HG03095 (cell line): ENCODE measurements around the gene NKX2-2.

Experiments
- ATAC-seq: cut with Tn5 transposase; IDR thresholded peaks from one replicate; pipeline ENCODE4 v1.9.1; 2021; ENCODE audit warnings: moderate library complexity; ENCODE audit not compliant: unreplicated experiment

The NKX2-2 gene

DNA sequence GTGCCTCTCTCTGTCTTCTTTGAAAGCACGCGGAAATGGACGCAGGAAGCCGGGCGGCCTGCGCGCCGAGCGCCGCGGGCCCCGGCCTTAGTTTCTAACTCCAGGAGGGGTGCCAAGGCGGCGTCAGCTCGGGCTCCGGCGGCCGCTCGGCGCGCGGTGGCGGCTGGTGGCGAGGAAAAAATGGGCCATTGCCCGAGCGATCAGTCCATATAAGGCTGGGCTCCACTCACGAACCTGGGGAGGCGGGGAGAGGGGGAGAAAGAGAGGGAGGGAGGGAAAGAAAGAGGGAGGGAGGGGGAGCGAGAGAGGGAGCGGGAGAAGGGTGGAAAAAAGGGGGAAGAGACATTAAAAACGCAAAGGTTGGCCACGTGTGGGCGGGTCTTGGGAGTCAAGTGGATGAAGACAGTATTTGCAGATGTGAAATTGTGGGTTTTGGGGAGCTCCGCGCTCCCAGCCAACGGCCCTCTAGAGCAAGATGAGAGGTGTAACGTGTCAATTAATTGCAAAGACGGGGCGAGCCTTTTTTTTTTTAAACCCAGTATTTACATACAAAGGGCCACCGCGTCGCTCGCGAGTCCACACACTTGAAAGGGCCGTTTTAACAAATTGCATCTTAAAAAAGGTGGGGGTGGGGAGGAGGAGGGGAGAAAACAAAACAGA is at the start of gene NKX2-2:
Gene NKX2-2, minus strand, starts transcription at position 184 of the 660 bp plus-strand sequence. CDS start 395 bp downstream, outside the sequence.
- ATAC-seq: no peak

DNA sequence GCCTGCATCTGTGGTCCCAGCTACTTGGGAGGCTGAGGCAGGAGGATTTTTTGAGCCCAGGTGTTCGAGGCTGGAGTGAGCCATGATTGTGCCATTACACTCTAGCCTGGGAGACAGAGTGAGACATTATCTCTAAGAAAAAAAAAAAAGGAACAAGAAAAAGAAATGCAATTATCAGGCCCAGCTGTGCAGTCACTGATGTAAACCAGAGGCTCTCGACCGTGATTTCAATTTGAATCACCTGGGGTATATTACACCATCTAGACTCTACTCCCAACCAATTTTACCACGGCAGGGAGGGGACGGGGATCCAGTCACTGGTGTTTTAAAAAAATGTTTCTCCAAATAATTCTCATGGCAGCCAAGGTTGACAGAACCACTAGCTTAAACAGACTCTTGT is 48.8 kb upstream of the NKX2-2 start:
- ATAC-seq: no peak

DNA sequence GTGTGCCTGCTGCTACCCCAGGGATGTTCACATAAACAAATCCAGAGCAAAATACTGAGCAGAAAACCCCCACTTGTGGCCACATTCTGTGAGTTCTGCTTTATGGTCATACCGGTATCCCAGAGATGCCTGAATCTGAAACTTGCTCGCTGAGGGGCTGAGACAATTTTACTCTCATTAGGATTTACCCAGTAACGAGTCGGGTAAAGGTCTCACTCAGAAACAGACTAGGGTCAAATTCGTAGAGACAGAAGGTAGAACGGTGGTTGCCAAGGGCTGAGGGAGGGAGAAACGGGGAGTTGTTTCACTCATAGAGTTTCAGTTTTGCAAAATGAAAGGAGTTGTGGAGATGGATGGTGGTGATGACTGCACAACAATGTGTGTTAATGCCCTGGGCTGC is 45.4 kb upstream of the NKX2-2 start:
- ATAC-seq: peak; percentile 62

- no peak for ATAC-seq
Observed at GRCh38 chr20:21557241-21558020, 43.6 kb upstream of the NKX2-2 start.

DNA sequence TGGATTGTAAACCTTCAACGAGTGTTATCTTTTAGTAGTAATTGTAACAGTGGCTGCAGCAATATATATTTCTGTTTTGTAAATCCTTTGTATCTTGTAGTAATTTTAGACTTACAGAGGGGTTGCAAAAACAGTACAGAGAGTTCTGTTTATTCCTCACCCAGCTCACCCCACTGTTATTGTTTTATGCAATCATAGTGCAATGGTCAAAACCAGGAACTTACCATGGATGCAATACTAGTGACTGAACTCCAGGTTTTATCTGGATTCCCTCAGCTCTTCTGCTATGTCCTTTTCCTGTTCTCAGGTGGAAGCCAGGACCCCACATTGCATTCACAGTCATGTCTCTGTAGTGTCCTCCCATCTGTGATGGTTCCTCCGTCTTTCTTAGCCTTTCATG is 42.5 kb upstream of the NKX2-2 start:
- no peak for ATAC-seq

DNA sequence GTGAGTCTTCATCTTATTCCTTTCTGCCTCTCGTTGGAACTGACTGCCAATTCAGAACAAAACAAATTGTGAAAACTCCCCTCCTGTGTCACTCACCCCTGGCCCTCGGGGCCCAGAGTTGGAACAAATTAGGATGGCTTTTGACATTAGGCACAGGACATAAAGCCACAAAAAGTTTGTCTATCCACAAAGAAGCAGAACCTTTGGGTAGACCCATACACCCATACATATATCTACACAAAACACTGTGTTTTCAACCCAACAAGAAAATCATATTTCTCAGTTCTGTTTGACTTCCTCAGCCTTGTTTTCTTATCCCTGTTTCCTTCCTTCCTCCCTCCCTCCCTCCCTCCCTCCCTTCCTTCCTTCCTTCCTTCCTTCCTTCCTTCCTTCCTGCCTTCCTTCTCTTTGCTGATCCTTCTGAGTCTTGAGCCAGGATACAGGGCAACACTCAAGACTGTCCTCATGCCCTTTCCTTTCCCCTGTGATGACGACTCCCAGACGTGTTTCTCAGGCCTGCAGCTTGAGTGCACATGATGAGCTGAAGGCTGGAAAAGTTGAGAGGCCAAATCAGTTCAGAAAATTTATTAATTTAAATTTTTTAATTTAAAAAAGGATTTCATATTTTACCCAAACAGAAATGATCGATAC is 41.7 kb upstream of the NKX2-2 start:
- ATAC-seq: no peak

- no peak for ATAC-seq
Observed at GRCh38 chr20:21554985-21555384, 41.1 kb upstream of the NKX2-2 start.

GRCh38 chr20:21554376-21554890 is 40.6 kb upstream of the NKX2-2 start:
- no peak for ATAC-seq

DNA sequence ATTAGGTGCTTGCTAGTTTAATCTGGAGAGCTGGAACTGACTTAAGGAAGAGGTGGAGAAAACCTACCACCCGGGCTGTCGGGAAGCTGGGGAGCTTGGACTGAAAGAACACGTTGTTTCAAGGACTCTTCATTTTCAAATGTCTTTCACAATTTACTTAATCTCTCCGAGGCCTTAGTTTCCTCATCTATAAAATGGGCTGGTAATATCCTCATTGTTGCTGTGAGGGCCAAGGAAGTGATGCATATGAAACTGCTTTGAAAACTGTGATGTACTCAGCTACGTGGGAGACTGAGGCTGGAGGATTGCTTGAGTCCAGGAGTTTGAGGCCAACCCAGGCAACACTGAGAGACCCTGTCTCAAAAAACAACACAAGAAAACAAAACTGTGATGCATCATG is 36.7 kb upstream of the NKX2-2 start:
- no peak for ATAC-seq

DNA sequence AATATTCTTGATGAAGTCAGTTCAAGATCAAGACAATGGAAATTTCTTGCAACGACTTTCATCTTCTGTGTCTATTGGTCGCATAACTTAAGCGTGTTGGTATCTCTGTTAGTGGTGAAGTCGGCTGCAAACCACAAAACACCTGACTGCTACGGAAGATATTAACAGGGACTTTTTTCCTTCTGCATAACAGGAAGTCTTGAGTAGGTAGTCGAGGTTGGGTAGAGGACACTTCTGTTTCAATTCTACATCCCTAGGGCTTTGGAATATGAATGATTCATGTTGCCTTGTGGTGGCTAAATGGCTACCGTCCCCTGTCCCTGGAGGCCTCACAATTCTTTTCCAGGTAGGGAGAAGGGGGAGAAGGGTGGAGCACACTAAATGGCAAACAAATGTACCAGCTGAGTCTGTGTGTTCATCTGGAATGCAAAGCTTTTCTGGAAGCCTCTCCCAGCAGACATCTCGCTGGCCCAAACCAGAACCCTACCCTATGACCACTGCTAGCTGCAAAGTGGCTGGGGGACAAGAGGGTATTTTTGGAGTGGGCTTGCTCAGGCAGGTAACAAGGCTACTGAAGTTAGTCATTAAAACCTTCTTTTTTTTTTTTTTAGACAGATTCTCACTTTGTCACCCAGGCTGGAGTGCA is 34.6 kb upstream of the NKX2-2 start:
- ATAC-seq: peak; percentile 61

- no peak for ATAC-seq
Observed at GRCh38 chr20:21546355-21546754, 32.5 kb upstream of the NKX2-2 start.

DNA sequence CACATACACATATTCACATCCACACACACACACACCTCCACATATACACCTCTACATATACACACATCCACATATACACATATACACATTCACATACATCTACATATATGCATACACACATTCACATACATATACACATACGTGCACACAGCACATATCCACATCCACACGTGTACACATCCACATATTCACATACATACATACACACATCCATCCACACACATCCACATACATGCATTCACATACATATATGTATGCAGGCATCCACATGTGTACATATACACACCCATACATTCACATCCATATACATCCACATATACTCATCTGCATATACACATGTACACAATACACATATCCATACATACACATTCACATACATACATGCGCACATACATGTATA is 25.6 kb upstream of the NKX2-2 start:
- no peak for ATAC-seq

GRCh38 chr20:21534886-21535285 is 21.0 kb upstream of the NKX2-2 start:
- ATAC-seq: no peak

DNA sequence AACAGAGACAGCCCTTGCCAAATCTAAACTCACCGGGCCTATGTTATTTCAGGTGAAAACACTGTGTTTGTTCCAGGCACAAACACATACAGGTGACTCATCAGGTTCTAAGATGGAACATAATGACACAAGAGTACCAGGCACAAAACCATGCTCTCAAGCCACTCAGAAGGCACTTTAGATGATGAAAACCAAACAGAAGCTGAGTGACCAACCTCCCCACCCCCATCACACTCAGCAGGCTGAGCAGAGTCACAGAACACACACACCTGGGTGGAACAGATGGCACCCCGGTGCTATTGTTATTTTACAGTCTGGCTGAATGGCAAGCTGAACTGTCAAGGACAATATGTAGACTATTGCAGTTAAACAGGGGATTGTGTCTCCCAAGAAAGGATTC is 20.6 kb upstream of the NKX2-2 start:
- ATAC-seq: no peak

DNA sequence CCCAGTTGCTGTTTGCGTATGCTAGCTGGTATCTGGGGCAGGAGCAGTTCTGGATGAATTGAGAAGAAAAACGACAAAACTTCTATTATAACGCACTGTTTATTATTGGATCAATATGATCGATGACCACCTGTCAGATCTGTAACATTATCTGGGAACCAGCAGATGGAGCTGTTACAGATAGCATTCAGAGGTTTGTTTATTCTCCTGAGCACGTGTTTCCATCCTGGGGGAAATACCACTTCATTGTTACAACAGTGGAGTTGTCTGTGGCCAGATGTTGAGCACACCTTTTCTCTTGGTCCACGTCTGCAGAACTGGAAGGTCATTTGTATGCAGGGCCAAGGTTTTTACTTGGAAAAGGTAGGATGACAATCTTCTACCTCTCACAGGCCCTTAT is 16.0 kb upstream of the NKX2-2 start:
- ATAC-seq: no peak

- ATAC-seq: no peak
Observed at GRCh38 chr20:21528870-21529269, 15.0 kb upstream of the NKX2-2 start.

- no peak for ATAC-seq
Observed at GRCh38 chr20:21527908-21528307, 14.0 kb upstream of the NKX2-2 start.

DNA sequence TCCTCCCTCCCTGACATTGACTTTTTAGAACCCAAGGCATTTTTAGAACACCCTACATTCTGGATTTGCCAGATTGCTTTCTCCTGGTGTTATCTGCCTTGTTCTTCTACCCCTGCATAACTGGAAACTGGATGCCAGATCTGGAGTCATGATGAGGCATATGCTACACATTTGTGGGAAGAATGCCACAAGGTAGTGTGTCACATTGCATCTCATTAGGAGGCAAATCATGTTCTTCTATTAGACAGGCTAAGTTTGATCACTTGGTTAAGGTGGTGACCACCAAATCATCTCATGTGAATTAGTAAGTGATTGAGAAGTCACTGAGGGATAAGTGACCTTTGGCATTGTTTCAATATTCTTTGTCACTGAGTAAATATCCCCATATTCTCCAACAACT is 12.9 kb upstream of the NKX2-2 start:
- ATAC-seq: no peak

DNA sequence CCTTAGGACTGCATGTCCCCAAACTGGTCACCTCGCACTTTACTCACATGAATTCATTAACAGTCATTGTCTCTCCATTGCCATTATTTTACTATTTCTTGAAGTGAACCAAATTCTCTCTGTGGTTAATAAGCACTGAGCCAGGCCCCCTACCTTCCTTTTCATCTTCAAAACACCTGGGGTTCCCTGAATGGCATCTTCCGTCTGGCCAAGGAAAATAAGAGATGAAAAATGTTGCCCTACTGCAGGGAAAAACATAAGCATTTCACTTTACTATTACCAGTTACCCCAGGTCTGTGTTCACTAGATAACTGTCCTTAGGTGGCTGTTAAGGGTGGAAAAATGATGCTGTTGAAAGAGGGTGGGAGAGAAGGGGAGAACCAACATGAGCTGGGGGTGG is 10.0 kb upstream of the NKX2-2 start:
- ATAC-seq: no peak

DNA sequence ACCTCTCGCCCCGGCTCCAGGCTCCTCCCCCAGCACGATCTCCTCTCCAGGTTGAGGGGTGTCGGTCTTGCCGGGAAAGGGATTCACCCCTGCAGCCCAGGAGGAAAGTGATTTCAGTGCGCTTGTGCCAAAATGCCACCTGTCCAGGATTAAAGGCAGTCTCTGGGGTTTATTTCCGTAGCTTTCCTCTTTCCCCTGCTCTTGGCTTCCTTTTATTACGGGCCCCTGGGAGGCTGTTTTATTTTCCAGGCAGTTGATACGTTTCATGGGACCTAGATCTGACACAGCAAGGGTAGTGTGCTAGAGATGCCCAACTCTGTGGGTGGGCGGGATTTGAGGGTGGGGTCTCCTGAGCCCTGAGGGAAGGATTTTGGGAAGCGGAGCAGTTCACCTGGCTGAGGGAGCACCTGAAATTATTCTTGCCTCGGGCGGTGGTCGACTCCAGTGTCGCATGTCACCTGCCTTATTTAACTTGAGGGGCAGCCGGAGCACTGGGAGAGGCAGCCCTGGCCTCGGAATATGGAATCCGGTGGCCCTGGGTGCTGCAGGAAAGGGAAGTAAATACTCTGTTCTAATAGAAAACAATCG is 9.5 kb upstream of the NKX2-2 start:
- no peak for ATAC-seq
